GM18520 (cell line): ENCODE measurements around the gene CATSPER2.
"Not testable (repeated sequence)": the region's sequence is repeated elsewhere in the genome, so short reads cannot be mapped to it uniquely, and the experiment has no call there.

ENCODE experiments used
- ATAC-seq: cut with Tn5 transposase; IDR thresholded peaks from one replicate; pipeline ENCODE4 v1.9.1; 2021; ENCODE audit not compliant: unreplicated experiment

CATSPER2 gene

DNA sequence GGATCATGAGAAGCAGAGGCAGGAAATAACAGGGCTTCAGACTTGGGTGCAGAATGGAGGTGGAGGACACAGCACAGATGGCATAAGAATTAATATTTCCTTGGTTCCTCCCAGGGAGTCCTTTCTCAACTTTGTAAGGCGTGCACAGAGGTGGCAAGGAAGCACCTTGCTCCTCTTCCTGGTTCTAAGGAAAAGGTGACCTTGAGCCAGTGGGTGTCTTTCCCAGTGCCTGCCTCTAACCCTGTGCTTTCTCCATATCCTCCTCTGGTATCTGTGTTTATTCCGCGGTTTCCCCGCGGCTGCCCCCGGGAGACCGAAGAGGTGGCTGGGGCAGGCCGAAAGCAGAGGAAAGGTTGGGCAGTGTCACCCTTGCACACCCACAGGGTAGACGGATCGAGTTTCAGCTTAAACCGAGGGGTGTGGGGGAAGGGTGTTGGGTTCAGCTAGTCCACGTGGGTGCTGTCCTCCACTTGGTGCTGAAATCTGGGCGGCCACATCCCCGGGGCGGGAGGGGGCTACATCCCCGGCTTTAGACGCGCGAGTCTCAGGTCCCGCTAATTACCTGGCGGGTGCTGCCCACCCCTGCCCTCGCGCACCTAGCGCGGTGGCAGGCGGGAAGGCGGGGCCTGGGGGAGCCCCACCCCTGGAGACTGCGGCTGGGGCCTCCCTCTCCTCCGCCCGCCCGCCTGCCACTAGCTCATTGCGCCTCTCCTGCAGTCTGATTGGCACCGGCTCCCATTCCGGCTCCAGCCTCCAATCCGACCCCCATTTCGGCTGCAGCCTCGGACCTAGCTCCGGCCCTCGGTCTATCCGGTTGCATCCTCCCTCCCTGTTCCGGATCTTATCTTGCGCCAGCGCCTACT lies 55.1 kb downstream of the CATSPER2 start, which contains the start of gene CKMT1B:
Gene CKMT1B (plus strand): TSS at position 700 of the 863 bp plus-strand sequence. CDS start 192 bp downstream, outside the sequence.
- ATAC-seq = not testable (repeated sequence)

DNA sequence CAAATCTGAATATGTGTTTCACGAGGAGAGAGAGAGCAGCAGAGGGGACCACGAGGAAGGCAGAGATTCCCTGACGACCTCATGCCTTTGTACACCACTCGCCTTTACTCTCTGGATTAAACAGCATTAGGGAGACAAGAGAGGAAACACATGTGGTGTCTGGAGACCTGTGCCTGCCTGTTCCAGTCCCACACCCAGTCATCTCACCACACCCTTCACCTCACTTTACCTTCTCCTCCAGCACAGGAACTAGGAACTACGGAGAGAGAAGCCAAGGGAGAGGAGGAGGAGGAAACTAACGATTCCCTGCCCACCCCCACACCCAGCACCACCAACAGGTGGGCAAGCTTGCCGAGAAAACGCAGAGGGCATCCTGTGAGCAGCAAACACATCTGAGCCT lies 55.8 kb downstream of the CATSPER2 start:
- not testable (repeated sequence) for ATAC-seq

DNA sequence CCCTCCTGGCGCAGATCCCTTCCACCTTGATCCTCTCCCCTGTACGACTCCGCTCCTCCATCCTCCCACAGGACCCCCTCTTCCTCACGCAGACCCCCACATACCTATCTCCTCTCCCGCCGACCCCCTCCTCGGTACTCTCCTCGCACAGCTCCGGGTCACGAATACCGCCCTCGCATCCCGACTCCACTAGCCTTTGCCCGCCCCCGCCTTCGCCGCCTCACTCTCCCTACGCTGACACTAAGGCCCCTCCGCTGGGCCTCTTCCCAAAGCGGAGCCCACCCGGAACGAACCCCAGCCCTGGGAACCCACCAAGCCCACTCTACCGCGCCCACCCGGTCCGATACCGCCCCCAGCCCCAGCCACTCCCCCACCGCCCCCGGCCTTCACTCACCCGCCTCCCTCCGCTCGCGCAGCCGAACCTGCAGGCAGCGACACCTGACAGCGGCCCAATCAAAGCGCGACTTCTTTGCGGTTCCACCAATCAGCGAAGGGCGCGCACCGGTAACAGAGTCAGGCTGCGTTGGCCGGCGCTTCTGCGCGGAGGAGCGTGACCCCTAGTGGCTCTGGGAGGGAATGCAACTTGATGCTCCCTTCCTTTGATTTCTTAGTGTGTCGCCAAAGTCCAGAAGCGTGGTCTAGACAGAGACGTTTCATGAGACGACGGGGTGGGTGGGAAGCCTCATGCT lies 58.7 kb downstream of the CATSPER2 start, which contains the start of gene PPIP5K1:
Gene PPIP5K1 (minus strand): TSS at position 431 of the 689 bp plus-strand sequence. CDS start 5,704 bp downstream, outside the sequence.
- ATAC-seq = peak; percentile 97
